NCI-H1048 (cell line): ENCODE measurements around the gene GIMAP5.

Experiments
- DNase-seq: peaks from one replicate; lab custom pipeline; 2025; lab: John Stamatoyannopoulos, UW

GIMAP5 gene

GRCh38 chr7:150735596-150736358 lies 1.4 kb upstream of the GIMAP5 start:
- DNase-seq, result no peak

GRCh38 chr7:150736864-150737263 lies 354 bp upstream of the GIMAP5 start:
- no peak for DNase-seq

GRCh38 chr7:150738092-150738491 lies 874 bp downstream of the GIMAP5 start:
- no peak for DNase-seq

GRCh38 chr7:150738591-150739001 lies 1.4 kb downstream of the GIMAP5 start:
- no peak for DNase-seq

- DNase-seq, result no peak
Observed at GRCh38 chr7:150739033-150739432, 1.8 kb downstream of the GIMAP5 start.

- no peak for DNase-seq
Observed at GRCh38 chr7:150740053-150740452, 2.8 kb downstream of the GIMAP5 start.

GRCh38 chr7:150742286-150742968 lies 5.2 kb downstream of the GIMAP5 start:
- no peak for DNase-seq

GRCh38 chr7:150744041-150744656 lies 6.9 kb downstream of the GIMAP5 start:
- DNase-seq, result no peak

- DNase-seq, result no peak
Observed at GRCh38 chr7:150745086-150745485, 7.9 kb downstream of the GIMAP5 start.

GRCh38 chr7:150745876-150746275 lies 8.7 kb downstream of the GIMAP5 start:
- DNase-seq, result no peak

- DNase-seq, result no peak
Observed at GRCh38 chr7:150746921-150747320, 9.7 kb downstream of the GIMAP5 start.

GRCh38 chr7:150748376-150748775 lies 11.2 kb downstream of the GIMAP5 start:
- no peak for DNase-seq

GRCh38 chr7:150751702-150752101 lies 14.5 kb downstream of the GIMAP5 start:
- DNase-seq, result no peak

GRCh38 chr7:150753239-150753638 lies 16.0 kb downstream of the GIMAP5 start:
- DNase-seq, result no peak

GRCh38 chr7:150753826-150754603 lies 16.8 kb downstream of the GIMAP5 start:
- DNase-seq, result no peak

- DNase-seq, result no peak
Observed at GRCh38 chr7:150754951-150755350, 17.7 kb downstream of the GIMAP5 start.

- DNase-seq, result no peak
Observed at GRCh38 chr7:150755473-150756099, 18.4 kb downstream of the GIMAP5 start.

- DNase-seq, result no peak
Observed at GRCh38 chr7:150756166-150756565, 18.9 kb downstream of the GIMAP5 start.

- DNase-seq, result peak; percentile 10
Observed at GRCh38 chr7:150756858-150757257, 19.6 kb downstream of the GIMAP5 start.

- DNase-seq, result no peak
Observed at GRCh38 chr7:150759479-150759878, 22.3 kb downstream of the GIMAP5 start.

GRCh38 chr7:150766334-150766709 lies 29.1 kb downstream of the GIMAP5 start:
- no peak for DNase-seq

GRCh38 chr7:150769768-150770167 lies 32.5 kb downstream of the GIMAP5 start:
- no peak for DNase-seq
